Cardiac fibroblast (primary cell): ENCODE results near the gene CRYBA1.
A peak's percentile ranks its signal among the peaks of the same experiment; 100 is the strongest.

ENCODE experiments used
- DNase-seq, 2 donors: peaks; one replicate each; pipeline versions ENCODE4 v3.0.0 to v3.0.0-alpha.2; 2010; ENCODE audit warnings: low read depth in 2 of 2
- H3K4me3 ChIP-seq, 2 donors: replicated peaks in 1 of 2; 1 replicate in 1 of 2; 2 replicates in 1 of 2; pipeline ENCODE4 v1.5.1; 2011; ENCODE audit warnings: low read depth in 2 of 2, low read length in 2 of 2, mild to moderate bottlenecking in 2 of 2, moderate library complexity in 1 of 2
- TF ChIP-seq, protein P1 (sequence below): IDR thresholded peaks from one replicate; pipeline ENCODE4 v1.5.1; 2011; ENCODE audit warnings: low read depth, mild to moderate bottlenecking, low read length, inconsistent platforms

CRYBA1 gene

DNA sequence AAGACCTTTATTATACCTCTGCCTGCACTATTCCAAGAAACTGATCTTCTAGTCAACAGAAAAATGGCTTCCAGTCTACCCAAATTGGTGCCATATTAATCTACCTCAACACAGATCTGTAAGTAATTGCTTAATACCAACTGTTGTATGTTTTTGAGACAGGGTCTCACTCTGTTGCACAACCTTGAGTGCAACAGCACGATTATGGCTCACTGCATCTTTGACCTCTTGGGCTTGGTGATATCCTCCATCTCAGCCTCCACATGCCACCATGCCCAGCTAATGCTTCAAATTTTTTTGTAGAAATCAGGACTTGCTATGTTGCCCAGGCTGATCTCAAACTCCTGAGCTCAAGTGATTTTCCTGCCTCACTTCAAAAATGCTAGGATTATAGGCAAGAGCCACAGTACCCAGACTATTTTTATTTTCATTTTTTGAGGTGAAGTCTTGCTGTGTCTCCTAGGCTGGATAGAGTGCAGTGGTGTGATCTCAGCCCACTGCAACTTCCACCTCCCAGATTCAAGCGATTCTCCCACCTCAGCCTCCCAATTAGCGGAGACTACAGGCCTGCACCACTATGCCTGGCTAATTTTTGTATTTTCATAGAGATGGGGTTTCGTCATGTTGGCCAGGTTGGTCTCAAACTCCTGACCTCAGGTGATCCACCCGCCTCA, 32.9 kb downstream of the CRYBA1 start:
- no peak overlapping the region for H3K4me3 ChIP-seq
- DNase-seq: no peak
- TF ChIP-seq, protein P1, sequence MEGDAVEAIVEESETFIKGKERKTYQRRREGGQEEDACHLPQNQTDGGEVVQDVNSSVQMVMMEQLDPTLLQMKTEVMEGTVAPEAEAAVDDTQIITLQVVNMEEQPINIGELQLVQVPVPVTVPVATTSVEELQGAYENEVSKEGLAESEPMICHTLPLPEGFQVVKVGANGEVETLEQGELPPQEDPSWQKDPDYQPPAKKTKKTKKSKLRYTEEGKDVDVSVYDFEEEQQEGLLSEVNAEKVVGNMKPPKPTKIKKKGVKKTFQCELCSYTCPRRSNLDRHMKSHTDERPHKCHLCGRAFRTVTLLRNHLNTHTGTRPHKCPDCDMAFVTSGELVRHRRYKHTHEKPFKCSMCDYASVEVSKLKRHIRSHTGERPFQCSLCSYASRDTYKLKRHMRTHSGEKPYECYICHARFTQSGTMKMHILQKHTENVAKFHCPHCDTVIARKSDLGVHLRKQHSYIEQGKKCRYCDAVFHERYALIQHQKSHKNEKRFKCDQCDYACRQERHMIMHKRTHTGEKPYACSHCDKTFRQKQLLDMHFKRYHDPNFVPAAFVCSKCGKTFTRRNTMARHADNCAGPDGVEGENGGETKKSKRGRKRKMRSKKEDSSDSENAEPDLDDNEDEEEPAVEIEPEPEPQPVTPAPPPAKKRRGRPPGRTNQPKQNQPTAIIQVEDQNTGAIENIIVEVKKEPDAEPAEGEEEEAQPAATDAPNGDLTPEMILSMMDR: no peak

DNA sequence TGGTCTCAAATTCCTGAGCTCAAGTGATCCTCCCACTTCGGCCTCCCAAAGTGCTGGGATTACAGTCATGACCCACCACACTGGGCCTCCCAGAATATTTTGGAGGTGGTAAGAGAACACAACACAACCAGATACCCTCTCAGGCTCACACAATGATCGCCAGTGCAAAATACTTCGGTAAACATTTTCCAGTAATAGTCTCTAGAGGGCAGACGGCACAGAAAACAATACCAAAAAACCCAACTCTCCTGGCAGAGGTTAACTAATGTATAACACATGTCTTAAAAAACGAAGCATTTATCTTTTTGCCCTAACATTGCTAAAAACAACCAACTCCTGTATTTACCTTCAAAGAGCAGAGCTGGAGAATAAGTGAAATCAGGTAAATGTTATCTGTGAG, 36.8 kb downstream of the CRYBA1 start:
- H3K4me3 ChIP-seq: no peak overlapping the region
- TF ChIP-seq, protein P1: no peak
- DNase-seq: peak in 1 of 2 donors; percentile 23

DNA sequence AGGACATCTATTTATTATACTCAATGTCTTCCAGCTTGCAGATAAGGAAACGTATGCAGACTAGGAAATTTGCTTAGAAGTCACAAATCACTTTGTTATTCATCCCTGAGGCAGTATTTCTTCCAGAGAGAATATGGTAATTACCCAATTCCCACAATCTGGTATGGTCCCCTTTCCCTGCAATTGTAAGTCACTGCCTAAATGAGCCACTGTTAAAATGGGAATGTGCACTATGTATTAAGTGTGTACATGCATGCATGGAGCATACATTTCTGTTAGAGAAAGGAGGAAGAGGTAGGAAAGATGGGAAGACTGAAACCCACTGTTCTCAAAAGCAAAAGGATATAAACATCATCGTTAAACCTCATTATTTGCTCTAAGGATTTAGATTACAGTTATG, 37.3 kb downstream of the CRYBA1 start:
- TF ChIP-seq, protein P1: no peak
- H3K4me3 ChIP-seq: no peak overlapping the region
- no peak for DNase-seq

DNA sequence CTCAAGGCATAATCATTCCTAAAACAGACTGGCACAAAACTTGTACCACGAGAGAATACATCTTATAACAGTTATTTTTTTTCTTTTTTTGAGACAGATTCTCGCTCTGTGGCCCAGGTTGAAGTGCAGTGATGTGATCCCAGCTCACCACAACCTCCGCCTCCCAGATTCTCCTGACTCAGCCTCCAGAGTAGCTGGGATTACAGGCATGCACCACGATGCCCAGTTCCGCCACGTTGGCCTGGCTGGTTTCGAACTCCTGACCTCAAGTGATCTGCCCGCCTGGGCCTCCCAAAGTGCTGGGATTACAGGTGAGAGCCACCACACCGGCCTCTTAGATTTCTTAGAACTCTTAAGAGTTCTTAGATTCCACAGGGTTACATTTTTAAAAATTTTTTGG, 43.2 kb downstream of the CRYBA1 start:
- H3K4me3 ChIP-seq: peak overlapping the region in 1 of 2 donors; percentile 93

DNA sequence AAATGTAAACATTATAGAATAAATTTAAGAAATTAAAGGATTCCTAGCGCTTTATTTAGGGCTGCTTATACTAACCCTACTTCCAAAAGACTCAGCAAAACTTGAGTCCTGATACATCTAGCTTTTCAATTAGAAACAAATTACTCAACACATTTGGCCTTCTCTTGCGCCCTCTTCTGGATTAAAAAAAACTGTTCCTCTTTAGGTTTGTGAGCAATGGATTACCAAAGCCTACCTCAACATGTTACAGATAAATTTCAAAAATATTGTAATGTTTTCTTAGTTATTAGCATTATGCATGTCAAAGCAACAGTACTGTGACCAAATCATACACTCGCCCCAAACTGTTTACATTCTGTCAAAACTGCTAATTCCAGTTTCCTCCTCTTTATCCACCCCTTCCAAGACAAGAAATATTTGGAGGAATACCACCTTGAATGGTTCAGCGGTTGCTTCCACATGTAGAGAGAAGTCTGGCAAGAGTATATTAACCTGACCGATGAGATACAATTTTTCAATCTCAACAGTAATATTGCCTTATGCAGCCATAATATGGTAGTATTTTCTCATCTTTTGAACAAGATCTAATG, 44.6 kb downstream of the CRYBA1 start:
- TF ChIP-seq, protein P1: peak; percentile 62
- peak overlapping the region; percentile 63 to 93 for H3K4me3 ChIP-seq
- DNase-seq: peak; percentile 81 to 86

More for the DNA sequence above, 43.2 kb downstream of the CRYBA1 start:
- DNase-seq: no peak
- TF ChIP-seq, protein P1: no peak

DNA sequence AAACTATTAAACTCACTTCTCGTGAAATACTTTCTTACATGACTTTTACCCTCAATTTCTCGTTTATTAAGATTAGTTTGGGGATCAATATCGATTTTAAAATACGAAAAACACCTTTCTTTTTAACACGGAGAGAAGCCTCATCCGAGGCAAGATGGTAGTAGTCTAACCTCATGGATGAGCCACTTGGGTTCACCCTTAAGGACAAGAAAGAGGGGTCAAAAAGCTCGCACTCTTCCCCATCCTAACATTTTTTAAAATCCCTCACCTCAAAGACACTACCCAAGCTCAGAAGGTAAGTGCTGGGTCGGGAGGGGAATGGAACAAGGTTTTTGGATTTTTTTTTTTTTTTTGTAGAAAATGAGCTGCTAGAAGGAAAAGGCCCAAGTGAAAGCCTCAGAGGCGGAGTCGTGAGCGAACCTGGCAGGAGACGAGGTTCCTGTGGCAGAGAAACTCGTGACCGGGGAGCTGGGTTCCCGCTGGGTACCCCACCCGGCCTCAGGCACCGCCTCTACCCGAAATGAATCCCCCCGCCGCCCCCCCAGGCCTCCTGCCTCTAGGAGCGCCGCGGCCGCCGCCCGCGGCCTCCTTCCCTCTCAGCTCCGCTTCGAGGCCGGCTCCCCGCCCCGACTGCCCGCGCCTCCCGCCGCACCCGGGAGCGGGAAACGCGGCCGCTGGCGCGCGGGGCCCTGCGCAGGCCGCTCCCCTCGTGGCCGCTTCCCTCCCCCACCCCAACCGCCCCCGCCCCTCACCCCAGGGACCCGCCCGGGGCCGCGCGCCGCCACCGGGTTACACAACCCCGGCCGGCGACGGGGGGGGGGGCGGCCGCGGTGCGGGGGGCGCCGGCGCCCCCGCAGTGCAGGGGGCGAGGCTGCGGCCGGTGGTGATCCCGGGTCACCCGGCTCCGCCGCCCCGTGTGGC, 45.7 kb downstream of the CRYBA1 start:
- DNase-seq: peak; percentile 50 to 71
- peak overlapping the region; percentile 93 to 99 for H3K4me3 ChIP-seq
- TF ChIP-seq, protein P1: no peak
